IMR-90 (cell line): ENCODE results near the gene NKAIN2.

Experiments used
- CTCF ChIP-seq: conservative IDR thresholded peaks from 2 replicates; pipeline ENCODE4 v1.5.1; 2012; ENCODE audit warnings: mild to moderate bottlenecking, low read depth, low read length, improper control_type of control experiment
- ELK1 ChIP-seq: fragments of 150-350 bp; IDR thresholded peaks from 2 replicates; pipeline ENCODE4 v1.6.1; 2016; ENCODE audit warnings: low read depth, mild to moderate bottlenecking, low read length, moderate library complexity, borderline replicate concordance
- NFE2L2 ChIP-seq: fragments of 150-350 bp; IDR thresholded peaks from 2 replicates; pipeline ENCODE4 v1.6.1; 2016; ENCODE audit warnings: low read depth, mild to moderate bottlenecking, low read length
- SMC3 ChIP-seq: fragments of 150-350 bp; IDR thresholded peaks from 2 replicates; pipeline ENCODE4 v1.6.1; 2016; ENCODE audit warnings: low read depth, mild to moderate bottlenecking, antibody characterized with exemption, low read length, moderate library complexity

DNA sequence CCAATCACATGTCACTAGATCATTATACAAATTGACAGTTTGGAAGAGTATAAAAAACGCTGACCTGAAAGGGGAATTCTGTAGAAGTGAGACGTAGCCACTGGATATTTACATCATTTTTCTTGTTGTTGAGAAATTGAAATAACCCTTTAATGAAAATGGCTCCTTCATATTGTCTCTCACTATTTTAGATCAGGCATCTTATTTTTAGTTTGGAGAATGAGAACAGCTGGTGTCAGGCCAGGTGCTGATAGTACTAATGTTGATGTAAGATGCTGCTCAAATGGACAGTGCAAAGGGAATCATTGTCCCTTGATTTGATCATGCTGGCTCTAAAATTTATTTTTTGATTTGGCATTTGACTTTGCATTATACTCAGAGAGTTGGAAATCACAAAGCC, 17.4 kb downstream of the NKAIN2 start:
- TF ChIP-seq CTCF: no peak
- TF ChIP-seq NFE2L2: no peak
- TF ChIP-seq ELK1: no peak
- TF ChIP-seq SMC3: no peak
